Measurements from ENCODE around the gene CNIH2.

Gene CNIH2

DNA sequence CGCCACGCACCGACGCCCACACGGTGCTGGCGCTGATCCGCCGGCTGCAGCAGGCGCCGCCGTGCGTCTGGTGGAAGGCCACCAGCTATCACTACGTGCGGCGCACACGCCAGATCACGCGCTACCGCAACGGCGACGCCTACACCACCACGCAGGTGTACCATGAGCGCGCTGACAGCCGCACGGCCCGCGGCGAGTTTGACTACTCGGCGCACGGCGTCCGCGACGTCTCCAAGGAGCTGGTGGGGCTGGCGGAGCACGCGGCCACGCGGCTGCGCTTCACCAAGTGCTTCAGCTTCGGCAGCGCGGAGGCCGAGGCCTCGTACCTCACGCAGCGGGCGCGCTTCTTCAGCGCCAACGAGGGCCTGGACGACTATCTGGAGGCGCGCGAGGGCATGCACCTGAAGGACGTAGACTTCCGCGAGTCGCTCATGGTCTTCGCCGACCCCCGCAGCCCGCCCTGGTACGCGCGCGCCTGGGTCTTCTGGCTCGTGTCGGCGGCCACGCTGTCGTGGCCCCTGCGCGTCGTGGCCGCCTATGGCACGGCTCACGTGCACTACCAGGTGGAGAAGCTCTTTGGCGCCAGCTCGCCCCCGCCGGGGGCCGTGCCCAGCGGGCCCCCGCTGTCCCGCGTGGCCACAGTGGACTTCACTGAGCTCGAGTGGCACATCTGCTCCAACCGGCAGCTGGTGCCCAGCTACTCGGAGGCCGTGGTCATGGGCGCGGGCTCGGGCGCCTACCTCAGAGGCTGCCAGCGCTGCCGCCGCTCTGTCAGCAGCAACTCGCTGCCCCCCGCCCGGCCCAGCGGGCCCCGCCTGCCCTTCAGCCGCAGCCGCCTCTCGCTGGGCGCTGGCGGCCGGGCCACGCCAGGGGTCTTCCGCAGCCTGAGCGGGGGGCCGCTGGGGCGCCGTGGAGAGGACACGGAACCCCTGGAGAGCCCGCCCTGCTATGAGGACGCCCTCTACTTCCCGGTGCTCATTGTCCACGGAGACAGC, 16.9 kb downstream of the CNIH2 start:
- Histone ChIP-seq H3K27me3 (ENCODE audit: control insufficient read depth, insufficient read depth, low read length) (no peaks in the 10 kb centered on the region), H2AFZ (no peak overlapping the region), H3K4me1 (no peaks in the 10 kb centered on the region), H3K4me3 (ENCODE audit: low read depth, low read length) (no peak overlapping the region), H3K27ac (no peak overlapping the region), H3K36me3 (ENCODE audit: control insufficient read depth, insufficient read depth, low read length) (no peaks in the 10 kb centered on the region), H3K9ac (no peak overlapping the region), H3K4me2 (ENCODE audit: low read length) (no peak overlapping the region), H3K9me3 (ENCODE audit: control insufficient read depth, low read length) (no peaks in the 10 kb centered on the region), H3K79me2 (no peaks in the 10 kb centered on the region)
- TF ChIP-seq, protein P1, sequence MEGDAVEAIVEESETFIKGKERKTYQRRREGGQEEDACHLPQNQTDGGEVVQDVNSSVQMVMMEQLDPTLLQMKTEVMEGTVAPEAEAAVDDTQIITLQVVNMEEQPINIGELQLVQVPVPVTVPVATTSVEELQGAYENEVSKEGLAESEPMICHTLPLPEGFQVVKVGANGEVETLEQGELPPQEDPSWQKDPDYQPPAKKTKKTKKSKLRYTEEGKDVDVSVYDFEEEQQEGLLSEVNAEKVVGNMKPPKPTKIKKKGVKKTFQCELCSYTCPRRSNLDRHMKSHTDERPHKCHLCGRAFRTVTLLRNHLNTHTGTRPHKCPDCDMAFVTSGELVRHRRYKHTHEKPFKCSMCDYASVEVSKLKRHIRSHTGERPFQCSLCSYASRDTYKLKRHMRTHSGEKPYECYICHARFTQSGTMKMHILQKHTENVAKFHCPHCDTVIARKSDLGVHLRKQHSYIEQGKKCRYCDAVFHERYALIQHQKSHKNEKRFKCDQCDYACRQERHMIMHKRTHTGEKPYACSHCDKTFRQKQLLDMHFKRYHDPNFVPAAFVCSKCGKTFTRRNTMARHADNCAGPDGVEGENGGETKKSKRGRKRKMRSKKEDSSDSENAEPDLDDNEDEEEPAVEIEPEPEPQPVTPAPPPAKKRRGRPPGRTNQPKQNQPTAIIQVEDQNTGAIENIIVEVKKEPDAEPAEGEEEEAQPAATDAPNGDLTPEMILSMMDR (IDR thresholded peaks at IDR 0.05) = no peak

GRCh38 chr11:66297610-66298009, 19.6 kb downstream of the CNIH2 start:
- no peaks in the 10 kb centered on the region for H3K9me3 ChIP-seq (ENCODE audit: control insufficient read depth, low read length)
- H3K27ac ChIP-seq = no peak overlapping the region
- no peak overlapping the region for H3K4me3 ChIP-seq (ENCODE audit: low read depth, low read length)
- no peaks in the 10 kb centered on the region for H3K36me3 ChIP-seq (ENCODE audit: control insufficient read depth, insufficient read depth, low read length)
- no peak overlapping the region for H2AFZ ChIP-seq
- H3K9ac ChIP-seq = no peak overlapping the region
- H3K79me2 ChIP-seq = no peaks in the 10 kb centered on the region
- H3K27me3 ChIP-seq (ENCODE audit: control insufficient read depth, insufficient read depth, low read length) = no peaks in the 10 kb centered on the region
- no peak overlapping the region for H3K4me2 ChIP-seq (ENCODE audit: low read length)
- no peaks in the 10 kb centered on the region for H3K4me1 ChIP-seq
- TF ChIP-seq, protein P1 (IDR thresholded peaks at IDR 0.05) = no peak

DNA sequence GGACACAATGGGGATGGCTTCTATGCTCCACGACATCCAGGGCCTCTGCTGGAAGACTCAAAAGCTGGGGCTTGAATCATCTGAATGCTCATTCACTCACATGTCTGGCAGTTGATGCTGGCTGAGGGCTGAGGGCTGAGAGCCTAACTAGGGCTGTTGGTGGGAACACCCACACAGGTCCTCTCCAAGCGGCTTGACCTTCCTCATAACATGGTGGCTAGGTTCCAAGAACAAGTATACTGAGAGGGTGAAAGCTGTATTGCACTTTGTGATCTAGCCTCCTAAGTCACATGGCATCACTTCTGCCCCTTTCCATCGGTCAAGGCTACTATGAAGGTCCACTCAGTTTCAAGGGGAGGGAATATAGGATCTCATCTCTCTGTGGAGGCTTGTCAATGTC, 21.2 kb downstream of the CNIH2 start:
- H3K27me3 ChIP-seq (ENCODE audit: control insufficient read depth, insufficient read depth, low read length) = no peaks in the 10 kb centered on the region
- no peaks in the 10 kb centered on the region for H3K4me1 ChIP-seq
- H3K9ac ChIP-seq = no peak overlapping the region
- TF ChIP-seq, protein P1 (IDR thresholded peaks at IDR 0.05) = no peak
- no peak overlapping the region for H3K4me2 ChIP-seq (ENCODE audit: low read length)
- H3K79me2 ChIP-seq = no peaks in the 10 kb centered on the region
- no peak overlapping the region for H2AFZ ChIP-seq
- no peaks in the 10 kb centered on the region for H3K36me3 ChIP-seq (ENCODE audit: control insufficient read depth, insufficient read depth, low read length)
- no peak overlapping the region for H3K27ac ChIP-seq
- no peaks in the 10 kb centered on the region for H3K9me3 ChIP-seq (ENCODE audit: control insufficient read depth, low read length)
- no peak overlapping the region for H3K4me3 ChIP-seq (ENCODE audit: low read depth, low read length)

DNA sequence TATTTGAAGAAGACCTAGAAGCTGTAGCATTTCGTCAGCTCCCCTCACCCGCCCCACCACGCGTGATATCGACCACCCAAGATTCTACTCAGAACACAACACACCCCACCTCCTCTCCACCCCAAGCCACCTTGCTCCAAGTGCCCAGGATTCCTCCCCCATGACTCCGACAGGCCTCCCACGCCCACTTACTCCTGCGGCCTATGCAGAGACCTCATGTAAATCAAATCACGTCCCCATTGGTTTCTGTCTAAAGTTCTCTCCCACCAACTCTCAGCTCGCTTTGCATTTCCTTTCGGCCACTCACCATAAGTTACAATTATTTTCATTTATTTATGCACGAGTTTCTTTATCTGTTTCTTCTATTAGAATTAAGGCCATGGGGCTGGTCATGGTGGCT, 24.7 kb downstream of the CNIH2 start:
- Histone ChIP-seq H3K9ac (no peak overlapping the region), H2AFZ (no peak overlapping the region), H3K27ac (no peak overlapping the region), H3K79me2 (no peaks in the 10 kb centered on the region), H3K4me3 (ENCODE audit: low read depth, low read length) (no peak overlapping the region), H3K9me3 (ENCODE audit: control insufficient read depth, low read length) (no peaks in the 10 kb centered on the region), H3K4me2 (ENCODE audit: low read length) (no peak overlapping the region), H3K4me1 (no peaks in the 10 kb centered on the region), H3K36me3 (ENCODE audit: control insufficient read depth, insufficient read depth, low read length) (no peaks in the 10 kb centered on the region), H3K27me3 (ENCODE audit: control insufficient read depth, insufficient read depth, low read length) (no peaks in the 10 kb centered on the region)
- TF ChIP-seq, protein P1 (IDR thresholded peaks at IDR 0.05) = no peak

All from parathyroid adenoma (tissue), 2 donors.